HG03432 (cell line): ENCODE data around the gene ZBTB7A.
A peak's percentile ranks its signal among the peaks of the same experiment; 100 is the strongest.

Experiments
- ATAC-seq: cut with Tn5 transposase; IDR thresholded peaks from one replicate; pipeline ENCODE4 v1.9.1; 2021; ENCODE audit warnings: mild to moderate bottlenecking, moderate library complexity; ENCODE audit not compliant: unreplicated experiment

The ZBTB7A gene

DNA sequence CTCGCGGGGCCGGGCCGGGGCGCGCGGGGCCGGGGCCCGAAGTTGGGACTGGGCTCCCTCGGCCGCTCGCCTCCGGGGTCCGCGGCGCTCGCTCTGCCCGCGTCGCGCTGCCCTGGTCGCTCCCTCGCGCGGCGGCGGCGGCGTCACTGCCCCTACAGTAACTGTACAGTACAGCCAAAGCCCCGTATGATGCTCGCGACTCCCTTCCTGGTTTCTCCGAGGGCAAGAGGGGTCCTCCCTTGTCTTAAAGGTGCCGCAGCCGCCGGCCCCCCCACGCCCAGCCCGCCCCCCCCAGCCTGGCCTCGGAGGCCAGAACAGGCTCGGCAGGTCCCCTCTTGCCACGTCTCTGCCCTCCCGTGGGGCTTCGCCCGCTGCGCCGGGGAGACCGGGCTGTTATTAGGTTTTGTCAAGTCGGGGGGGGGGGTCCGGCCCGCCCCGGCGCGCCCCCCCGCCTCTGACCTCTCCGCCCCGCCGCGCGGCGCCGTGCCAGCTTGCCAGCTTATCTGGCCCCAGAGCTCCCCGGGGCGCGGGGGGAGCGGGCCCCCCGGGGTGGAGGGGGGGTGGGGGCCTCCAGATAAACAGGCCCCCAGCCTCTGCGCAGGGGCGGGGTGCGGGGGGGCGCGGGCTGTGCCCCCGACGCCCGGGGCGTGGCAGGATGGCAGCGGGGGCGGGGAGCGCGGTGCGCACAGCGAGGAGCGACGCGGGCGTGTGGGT is at the start of gene ZBTB7A:
ZBTB7A (minus strand) TSS at position 218 of the 714 bp plus-strand sequence. CDS start 11,667 bp downstream, outside the sequence.
- ATAC-seq, result no peak

DNA sequence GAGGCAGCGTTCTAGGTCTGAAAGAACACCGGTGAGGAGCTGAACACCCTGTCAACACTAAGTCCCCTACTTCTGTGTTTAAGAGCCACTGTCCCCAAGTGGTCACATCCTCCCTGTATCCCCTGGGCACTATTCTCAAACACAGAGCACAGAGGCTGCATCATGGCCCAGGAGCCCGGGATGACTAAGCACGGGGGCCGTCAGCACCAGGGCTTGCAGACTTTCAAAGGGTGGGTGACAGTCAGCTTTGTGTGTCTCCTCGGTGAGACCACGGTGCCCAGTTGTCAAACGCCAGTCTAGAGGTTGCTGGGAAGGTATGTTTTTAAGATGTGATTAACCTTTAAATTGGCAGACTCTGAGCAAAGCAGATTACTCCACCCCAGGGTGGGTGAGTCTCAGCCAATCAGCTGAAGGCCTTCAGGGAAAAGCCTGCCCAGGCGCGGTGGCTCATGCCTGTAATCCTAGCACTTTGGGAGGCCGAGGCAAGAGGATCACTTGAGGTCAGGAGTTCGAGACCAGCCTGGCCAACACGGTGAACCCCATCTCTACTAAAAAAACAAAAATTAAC is 49.2 kb upstream of the ZBTB7A start:
- no peak for ATAC-seq

- peak; percentile 71 for ATAC-seq
Observed at GRCh38 chr19:4115050-4115817, 48.5 kb upstream of the ZBTB7A start.

- no peak for ATAC-seq
Observed at GRCh38 chr19:4114181-4114580, 47.5 kb upstream of the ZBTB7A start.

DNA sequence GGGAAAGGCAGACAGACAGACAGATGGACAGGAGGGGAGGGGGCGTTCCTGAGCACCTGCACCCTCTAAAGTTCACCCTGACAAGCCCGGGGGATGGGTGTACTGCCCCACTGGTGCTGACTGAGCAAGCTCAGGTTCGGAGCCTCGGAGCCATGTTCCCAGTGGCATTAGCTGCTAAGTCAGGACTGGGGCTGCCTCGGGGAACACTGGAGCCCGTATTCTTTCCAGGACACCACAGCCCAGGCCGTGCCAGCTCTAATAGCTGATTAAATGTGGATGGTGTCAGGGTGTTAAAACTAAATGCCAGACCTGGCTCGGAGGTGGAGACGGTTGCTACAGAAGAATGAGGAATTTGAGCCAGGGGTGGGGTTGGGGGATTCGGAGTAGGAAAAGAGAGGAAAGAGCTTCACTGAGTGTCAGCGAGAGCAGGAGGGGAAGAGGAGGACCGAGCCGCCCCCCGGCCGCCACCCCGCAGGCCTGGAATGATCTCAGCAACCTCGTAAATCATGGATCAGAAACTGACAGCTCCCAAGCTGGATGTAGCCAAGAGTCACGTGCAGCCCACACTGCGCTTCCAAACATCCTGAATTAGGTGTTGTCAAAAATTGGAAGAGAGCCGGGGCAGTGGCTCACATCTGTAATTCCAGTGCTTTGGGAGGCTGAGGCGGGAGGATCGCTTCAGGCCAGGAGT is 46.8 kb upstream of the ZBTB7A start:
- ATAC-seq, result no peak

GRCh38 chr19:4112367-4112766 is 45.7 kb upstream of the ZBTB7A start:
- ATAC-seq, result no peak

DNA sequence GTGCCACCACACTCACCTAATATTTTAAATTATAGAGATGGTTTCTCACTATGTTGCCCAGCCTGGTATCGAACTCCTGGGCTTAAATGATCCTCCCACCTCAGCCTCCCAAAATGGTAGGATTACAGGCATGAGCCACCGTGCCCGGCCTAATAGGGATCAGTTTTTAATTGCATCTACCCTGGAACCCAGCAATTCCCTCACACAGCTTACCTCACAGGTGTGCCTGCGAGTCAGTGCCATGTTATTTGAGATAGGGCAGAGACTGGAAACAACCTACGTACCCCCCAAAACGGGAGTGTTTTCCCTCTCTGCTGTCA is 42.9 kb upstream of the ZBTB7A start:
- ATAC-seq, result no peak

DNA sequence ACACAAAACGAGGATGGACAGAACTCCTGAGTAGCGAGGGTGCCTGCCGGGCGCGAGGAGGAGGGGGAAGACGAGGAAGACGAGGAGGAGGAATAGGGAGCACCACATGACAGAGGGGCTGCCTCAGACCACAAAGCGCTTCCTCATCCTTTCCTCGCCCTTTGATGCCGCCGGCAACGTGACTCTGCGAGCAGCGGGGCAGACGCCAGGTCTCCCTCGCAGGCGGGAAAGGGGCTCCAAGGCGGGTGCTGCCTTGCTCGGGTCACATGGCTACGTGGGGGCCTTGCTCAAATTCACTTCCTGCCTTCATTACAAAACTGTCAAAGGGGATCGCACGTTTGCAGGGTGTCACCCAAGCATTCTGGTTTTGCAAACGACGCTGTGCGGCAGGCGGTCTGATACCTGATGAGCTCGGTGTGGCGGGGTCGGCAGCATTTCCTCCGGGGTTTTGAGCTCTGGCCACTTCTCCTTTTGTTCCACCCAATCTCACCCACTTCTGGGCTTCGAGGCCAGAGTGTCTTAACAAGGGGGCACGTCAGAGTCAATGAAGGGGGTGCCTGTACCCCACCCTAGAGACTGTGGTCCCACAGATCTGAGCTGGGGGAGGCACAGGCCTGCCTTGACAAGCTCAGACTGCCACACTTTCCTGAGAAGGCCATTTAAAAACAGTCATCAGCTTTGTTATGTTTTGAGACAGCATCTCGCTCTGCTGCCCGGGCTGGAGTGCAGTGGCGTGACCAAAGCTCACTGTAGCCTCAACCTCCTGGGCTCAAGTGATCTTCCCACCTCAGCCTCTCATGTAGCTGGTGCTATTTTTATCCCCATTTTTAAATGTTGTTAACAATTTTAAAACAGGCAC is 42.3 kb upstream of the ZBTB7A start:
- peak; percentile 65 for ATAC-seq

DNA sequence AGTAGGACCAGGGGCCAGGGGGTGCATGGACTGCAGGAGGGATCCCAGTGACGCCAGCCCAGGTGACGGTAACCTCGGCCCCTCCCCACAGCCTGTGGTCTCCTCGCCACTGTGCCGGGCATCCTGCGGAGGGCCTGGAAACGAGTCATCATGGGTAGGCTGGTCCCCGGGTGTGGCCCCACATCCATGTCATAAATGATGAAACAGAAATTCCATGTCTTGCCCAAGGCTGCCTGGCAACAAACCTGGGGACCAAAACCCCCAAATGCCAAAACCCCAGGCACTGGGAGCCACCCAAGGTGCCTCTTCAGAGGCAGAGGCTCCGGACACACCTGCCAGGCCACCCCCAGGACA is 36.4 kb upstream of the ZBTB7A start:
- no peak for ATAC-seq

DNA sequence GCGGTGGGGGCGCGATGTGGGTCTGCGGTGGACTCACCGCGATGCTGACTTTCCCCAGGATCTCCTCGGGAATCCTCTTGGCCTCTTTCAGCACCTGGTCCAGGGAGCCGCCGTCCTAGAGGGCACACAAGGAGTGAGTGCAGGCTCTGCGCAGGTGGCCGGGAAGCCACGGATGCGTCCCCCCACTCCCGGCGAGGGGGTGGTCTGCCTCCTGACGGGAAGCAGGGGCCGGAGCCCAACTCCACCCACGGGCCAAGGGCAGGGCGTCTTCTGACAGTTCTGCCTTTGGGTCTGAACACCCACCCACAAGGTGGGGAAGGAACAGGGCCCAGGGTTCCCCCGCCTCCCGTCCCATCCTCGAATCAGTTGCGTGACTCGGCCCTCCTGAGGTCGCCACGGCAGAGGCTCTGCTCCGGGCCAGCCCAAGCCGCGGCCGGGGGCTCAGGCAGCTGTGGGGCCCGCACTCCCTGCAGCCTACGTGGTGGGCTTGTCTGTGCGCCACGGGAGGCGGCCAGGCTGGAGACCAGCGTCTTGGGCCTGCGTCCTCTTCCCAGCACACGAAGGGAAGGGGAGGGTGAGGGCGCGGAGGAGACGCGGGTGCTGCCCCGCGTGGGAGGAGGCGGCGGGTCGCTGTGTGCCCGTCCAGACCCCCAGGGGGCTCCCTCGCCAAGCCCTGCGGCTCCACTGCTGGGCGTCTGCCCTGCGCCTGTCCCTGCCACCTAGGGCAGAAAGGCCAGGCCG is 35.8 kb upstream of the ZBTB7A start:
- no peak for ATAC-seq

DNA sequence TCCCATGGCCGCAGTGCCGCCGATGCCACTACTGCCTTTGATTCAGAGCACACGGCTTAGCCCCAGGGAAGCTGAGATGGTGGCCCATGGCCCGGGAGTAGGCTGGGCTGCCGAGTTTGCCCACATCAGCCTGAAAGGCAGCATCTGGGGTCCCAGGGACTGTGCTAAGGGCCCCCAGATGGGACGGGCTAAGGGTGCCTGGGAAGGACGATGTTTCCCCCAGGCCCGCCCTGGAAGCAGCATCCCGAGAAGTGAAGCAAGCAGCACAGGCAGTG is 34.7 kb upstream of the ZBTB7A start:
- ATAC-seq, result no peak

DNA sequence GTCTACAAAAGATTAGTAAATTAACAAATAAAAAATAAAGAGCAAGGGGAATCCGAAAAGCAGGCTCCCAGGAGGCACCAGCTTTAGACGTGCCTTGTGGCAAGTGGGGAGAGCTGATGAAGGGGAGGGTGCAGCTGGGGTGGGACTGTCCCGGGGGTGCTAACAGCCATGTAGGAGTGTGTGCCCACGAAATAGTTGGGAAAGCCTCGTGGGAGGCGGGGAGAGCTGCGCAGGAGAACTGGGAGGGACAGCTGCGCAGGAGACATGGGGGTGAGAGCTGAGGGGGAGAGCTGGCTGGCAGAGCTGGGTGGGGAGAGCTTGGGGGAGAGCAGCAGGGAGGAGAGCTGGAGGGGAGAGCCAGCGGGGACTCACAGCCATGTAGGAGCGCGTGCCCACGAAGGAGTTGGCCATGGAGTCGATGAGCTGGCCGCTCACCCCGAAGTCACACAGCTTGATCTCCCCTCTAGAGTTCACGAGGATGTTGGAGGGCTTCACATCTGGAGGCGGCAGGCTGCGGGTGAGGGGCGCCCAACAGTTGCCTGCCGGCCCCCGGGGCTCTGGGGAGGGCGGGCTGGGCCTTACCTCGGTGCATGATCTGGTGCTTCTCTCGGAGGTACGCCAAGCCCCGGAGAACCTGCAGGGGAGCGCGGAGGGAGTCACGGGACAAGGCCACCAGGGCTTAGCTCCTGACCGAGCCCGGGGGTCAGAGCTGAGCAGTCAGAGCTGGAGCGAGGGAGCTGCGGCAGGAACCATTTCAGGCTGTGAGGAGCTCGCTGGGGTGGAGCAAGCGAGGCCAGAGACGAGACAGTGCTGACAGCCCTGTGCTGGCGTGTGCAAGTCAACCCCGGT is 34.2 kb upstream of the ZBTB7A start:
- ATAC-seq, result no peak

GRCh38 chr19:4099041-4099764 is 32.5 kb upstream of the ZBTB7A start:
- ATAC-seq, result no peak

GRCh38 chr19:4098493-4098892 is 31.8 kb upstream of the ZBTB7A start:
- ATAC-seq, result no peak

DNA sequence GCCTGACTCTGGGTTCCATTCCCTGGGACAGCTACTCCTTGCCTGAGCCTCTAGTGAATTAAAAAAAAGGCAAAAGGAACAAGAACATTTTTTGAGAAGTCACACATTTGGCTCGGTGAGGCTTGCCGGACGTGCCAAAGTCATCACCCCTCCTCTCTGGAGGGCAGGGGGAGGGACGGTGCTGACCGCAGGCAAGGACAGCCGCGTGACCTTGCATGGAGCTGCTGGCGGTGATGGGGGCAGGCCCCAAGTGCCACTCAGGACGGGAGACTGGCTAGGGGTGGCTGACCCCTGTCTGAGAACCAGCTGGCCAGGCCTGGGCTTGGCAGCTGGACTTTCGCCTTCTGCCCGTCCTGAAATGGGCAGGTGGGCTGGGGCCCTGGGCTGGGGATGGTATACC is 30.8 kb upstream of the ZBTB7A start:
- no peak for ATAC-seq

GRCh38 chr19:4096049-4096892 is 29.6 kb upstream of the ZBTB7A start:
- no peak for ATAC-seq

GRCh38 chr19:4095488-4095844 is 28.8 kb upstream of the ZBTB7A start:
- no peak for ATAC-seq
